ENCODE data around the gene FYCO1. TPM values are rescaled to one million over a fixed set of nuclear protein-coding genes. Genes with fewer than 3 reads are reported as not detected.

FYCO1 gene
- total and polyA plus RNA-seq, 9 of the 15 experiments (the other 6 are each of a cell fraction or from before 2014, with no cell fraction given), result 2.1 to 13.8 (median 7.4) TPM

- TF ChIP-seq, protein P1, sequence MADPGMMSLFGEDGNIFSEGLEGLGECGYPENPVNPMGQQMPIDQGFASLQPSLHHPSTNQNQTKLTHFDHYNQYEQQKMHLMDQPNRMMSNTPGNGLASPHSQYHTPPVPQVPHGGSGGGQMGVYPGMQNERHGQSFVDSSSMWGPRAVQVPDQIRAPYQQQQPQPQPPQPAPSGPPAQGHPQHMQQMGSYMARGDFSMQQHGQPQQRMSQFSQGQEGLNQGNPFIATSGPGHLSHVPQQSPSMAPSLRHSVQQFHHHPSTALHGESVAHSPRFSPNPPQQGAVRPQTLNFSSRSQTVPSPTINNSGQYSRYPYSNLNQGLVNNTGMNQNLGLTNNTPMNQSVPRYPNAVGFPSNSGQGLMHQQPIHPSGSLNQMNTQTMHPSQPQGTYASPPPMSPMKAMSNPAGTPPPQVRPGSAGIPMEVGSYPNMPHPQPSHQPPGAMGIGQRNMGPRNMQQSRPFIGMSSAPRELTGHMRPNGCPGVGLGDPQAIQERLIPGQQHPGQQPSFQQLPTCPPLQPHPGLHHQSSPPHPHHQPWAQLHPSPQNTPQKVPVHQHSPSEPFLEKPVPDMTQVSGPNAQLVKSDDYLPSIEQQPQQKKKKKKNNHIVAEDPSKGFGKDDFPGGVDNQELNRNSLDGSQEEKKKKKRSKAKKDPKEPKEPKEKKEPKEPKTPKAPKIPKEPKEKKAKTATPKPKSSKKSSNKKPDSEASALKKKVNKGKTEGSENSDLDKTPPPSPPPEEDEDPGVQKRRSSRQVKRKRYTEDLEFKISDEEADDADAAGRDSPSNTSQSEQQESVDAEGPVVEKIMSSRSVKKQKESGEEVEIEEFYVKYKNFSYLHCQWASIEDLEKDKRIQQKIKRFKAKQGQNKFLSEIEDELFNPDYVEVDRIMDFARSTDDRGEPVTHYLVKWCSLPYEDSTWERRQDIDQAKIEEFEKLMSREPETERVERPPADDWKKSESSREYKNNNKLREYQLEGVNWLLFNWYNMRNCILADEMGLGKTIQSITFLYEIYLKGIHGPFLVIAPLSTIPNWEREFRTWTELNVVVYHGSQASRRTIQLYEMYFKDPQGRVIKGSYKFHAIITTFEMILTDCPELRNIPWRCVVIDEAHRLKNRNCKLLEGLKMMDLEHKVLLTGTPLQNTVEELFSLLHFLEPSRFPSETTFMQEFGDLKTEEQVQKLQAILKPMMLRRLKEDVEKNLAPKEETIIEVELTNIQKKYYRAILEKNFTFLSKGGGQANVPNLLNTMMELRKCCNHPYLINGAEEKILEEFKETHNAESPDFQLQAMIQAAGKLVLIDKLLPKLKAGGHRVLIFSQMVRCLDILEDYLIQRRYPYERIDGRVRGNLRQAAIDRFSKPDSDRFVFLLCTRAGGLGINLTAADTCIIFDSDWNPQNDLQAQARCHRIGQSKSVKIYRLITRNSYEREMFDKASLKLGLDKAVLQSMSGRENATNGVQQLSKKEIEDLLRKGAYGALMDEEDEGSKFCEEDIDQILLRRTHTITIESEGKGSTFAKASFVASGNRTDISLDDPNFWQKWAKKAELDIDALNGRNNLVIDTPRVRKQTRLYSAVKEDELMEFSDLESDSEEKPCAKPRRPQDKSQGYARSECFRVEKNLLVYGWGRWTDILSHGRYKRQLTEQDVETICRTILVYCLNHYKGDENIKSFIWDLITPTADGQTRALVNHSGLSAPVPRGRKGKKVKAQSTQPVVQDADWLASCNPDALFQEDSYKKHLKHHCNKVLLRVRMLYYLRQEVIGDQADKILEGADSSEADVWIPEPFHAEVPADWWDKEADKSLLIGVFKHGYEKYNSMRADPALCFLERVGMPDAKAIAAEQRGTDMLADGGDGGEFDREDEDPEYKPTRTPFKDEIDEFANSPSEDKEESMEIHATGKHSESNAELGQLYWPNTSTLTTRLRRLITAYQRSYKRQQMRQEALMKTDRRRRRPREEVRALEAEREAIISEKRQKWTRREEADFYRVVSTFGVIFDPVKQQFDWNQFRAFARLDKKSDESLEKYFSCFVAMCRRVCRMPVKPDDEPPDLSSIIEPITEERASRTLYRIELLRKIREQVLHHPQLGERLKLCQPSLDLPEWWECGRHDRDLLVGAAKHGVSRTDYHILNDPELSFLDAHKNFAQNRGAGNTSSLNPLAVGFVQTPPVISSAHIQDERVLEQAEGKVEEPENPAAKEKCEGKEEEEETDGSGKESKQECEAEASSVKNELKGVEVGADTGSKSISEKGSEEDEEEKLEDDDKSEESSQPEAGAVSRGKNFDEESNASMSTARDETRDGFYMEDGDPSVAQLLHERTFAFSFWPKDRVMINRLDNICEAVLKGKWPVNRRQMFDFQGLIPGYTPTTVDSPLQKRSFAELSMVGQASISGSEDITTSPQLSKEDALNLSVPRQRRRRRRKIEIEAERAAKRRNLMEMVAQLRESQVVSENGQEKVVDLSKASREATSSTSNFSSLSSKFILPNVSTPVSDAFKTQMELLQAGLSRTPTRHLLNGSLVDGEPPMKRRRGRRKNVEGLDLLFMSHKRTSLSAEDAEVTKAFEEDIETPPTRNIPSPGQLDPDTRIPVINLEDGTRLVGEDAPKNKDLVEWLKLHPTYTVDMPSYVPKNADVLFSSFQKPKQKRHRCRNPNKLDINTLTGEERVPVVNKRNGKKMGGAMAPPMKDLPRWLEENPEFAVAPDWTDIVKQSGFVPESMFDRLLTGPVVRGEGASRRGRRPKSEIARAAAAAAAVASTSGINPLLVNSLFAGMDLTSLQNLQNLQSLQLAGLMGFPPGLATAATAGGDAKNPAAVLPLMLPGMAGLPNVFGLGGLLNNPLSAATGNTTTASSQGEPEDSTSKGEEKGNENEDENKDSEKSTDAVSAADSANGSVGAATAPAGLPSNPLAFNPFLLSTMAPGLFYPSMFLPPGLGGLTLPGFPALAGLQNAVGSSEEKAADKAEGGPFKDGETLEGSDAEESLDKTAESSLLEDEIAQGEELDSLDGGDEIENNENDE (IDR thresholded peaks at IDR 0.05; ENCODE audit: low read depth, low read length), result no peak
Observed at GRCh38 chr3:45933591-45933990, 62.0 kb downstream of the FYCO1 start (continued).

Data from K562 (cell line).